Measurements from ENCODE around the gene MBTD1.

MBTD1 gene

DNA sequence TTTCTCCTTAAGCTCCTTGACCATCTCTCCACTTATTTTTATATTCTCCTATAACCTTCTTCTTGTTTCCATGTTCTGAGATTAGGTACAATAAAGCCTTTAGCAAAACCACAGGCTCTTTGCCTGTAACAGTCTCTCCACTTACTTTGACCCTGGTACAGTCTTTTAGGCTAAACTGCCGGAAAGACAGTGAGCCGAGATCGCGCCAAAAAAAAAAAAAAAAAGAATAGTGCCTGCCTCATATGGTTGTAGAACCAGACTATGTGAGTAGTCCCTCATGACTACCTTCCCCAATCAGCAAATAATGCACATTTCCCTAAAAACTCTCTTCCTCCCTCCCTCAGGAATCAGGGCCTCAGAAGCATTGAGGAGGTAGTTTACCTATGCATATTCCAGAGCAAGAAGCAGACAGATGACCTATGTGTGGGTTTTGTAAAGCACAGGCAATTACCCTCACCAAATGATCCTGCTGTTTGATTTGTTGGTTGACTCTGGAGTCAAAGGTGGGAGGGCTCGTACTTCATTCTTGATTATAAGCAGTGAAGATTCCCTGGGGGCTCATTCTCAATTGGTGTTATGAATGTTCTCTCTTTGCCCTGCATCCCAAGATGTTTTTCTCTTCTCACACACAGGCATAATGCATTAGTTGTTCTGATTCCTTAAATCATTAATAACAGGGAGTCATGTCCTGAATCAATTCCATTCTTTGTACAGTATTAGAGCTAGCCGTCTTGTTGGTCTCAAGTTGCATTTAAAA, 115.4 kb downstream of the MBTD1 start:
- DNase-seq (ENCODE audit: low read depth) = no peak

GRCh38 chr17:51142597-51142996, 117.3 kb downstream of the MBTD1 start:
- DNase-seq (ENCODE audit: low read depth) = no peak

DNA sequence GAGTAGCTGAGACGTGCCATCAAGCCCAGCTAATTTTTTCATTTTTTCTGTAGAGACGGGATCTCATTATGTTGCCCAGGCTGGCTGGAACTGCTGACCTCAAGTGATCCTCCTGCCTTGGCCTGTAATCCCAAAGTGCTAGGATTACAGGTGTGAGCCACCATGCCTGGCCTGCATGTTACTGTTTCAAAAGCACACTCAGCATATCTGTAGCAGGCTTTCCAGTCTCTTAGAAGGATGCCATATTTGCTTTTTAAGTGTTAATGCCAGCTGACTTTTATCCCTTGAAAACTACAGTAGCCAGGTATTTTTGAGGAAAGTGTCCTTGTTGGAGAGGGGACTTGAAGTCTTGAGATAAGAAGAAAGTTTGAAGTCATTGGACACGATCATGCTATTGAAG, 123.9 kb downstream of the MBTD1 start:
- DNase-seq (ENCODE audit: low read depth) = no peak

GRCh38 chr17:51133365-51133764, 126.5 kb downstream of the MBTD1 start:
- no peak for DNase-seq (ENCODE audit: low read depth)

- DNase-seq (ENCODE audit: low read depth) = no peak
Observed at GRCh38 chr17:51132964-51133319, 126.9 kb downstream of the MBTD1 start.

DNA sequence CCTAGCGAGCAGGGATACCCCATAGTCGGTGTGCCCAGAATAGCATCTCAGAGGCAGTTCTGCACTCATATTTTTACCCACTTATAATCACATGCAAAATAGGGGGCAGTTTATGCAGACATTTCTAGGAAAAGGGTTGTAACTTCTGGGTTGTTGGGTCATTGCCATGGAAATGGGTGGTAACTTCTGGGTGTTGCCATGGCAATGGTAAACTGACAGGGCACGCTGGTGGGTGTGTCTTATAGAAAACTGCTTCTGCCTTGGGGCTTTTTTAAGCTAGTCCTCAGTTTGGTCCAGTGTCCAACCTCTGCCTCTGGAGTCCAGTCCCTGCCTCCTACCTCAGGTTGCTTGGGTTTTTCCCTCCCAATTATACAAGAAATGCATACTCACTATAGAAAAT, 131.8 kb downstream of the MBTD1 start:
- DNase-seq (ENCODE audit: low read depth) = peak; percentile 5

All from fibroblast of gingiva (primary cell).